Measurements from ENCODE around the gene RAB4A.

The RAB4A gene

GRCh38 chr1:229270547-229271447 is at the start of gene RAB4A:
Gene RAB4A, plus strand, starts transcription at chr1:229271111. Its CDS starts 229 bp downstream, at chr1:229271340.
- DNase-seq, result peak; percentile 76

- DNase-seq, result no peak
Observed at GRCh38 chr1:229222081-229222480, 48.8 kb upstream of the RAB4A start.

- no peak for DNase-seq
Observed at GRCh38 chr1:229223498-229223897, 47.4 kb upstream of the RAB4A start.

- no peak for DNase-seq
Observed at GRCh38 chr1:229224308-229224707, 46.6 kb upstream of the RAB4A start.

GRCh38 chr1:229225331-229225782 is 45.6 kb upstream of the RAB4A start:
- no peak for DNase-seq

GRCh38 chr1:229226796-229227195 is 44.1 kb upstream of the RAB4A start:
- no peak for DNase-seq

- DNase-seq, result peak; percentile 80
Observed at GRCh38 chr1:229227298-229227919, 43.5 kb upstream of the RAB4A start.

GRCh38 chr1:229228522-229228921 is 42.4 kb upstream of the RAB4A start:
- no peak for DNase-seq

GRCh38 chr1:229229137-229229720 is 41.7 kb upstream of the RAB4A start:
- DNase-seq, result peak; percentile 13

GRCh38 chr1:229229721-229230139 is 41.2 kb upstream of the RAB4A start:
- DNase-seq, result no peak

GRCh38 chr1:229230140-229230892 is 40.6 kb upstream of the RAB4A start:
- peak; percentile 62 for DNase-seq

GRCh38 chr1:229230893-229231753 is 39.8 kb upstream of the RAB4A start:
- peak; percentile 12 for DNase-seq

GRCh38 chr1:229231754-229232119 is 39.2 kb upstream of the RAB4A start:
- DNase-seq, result no peak

GRCh38 chr1:229234870-229235472 is 35.9 kb upstream of the RAB4A start:
- no peak for DNase-seq

- DNase-seq, result no peak
Observed at GRCh38 chr1:229237320-229237719, 33.6 kb upstream of the RAB4A start.

- DNase-seq, result no peak
Observed at GRCh38 chr1:229238231-229238630, 32.7 kb upstream of the RAB4A start.

GRCh38 chr1:229238674-229239415 is 32.1 kb upstream of the RAB4A start:
- DNase-seq, result no peak

GRCh38 chr1:229240532-229240931 is 30.4 kb upstream of the RAB4A start:
- DNase-seq, result no peak

GRCh38 chr1:229241390-229241789 is 29.5 kb upstream of the RAB4A start:
- DNase-seq, result no peak

GRCh38 chr1:229243638-229244037 is 27.3 kb upstream of the RAB4A start:
- DNase-seq, result no peak

- no peak for DNase-seq
Observed at GRCh38 chr1:229244091-229244490, 26.8 kb upstream of the RAB4A start.

Data from NCI-H2227 treated with DMSO at 0.1 percent for 48 hours (cell line).